H1 (cell line): ENCODE results near the gene TGM2. TPM values are rescaled to one million over a fixed set of nuclear protein-coding genes. Genes with fewer than 3 reads are reported as not detected.

Source experiments
- CTCF ChIA-PET: fragments of 300-600 bp; sonication (Branson Sonifier 250); formaldehyde crosslinking; loops from one replicate; lab custom pipeline; 2021; ENCODE audit not compliant: partially characterized antibody; lab: Charles Lee
- POLR2A ChIA-PET: fragments of 300-600 bp; sonication (Branson Sonifier 250); formaldehyde crosslinking; loops from one replicate; lab custom pipeline; 2021; ENCODE audit warnings: inconsistent platforms; ENCODE audit not compliant: partially characterized antibody; lab: Charles Lee
- DNase-seq, 2 experiments: peaks; one replicate each; pipeline versions ENCODE4 v3.0.0 to v3.0.0-alpha.2; 2010 to 2022; ENCODE audit warnings: low spot score in 2 of 2, low read depth in 1 of 2, mixed read lengths in 1 of 2
- FAIRE-seq: peaks from 2 replicates; lab custom pipeline; 2011; peaks lifted over from hg19 to GRCh38; lab: Jason Lieb, UNC
- H2AFZ ChIP-seq: 2 replicates; pipeline ENCODE4 v1.8.1; 2012; ENCODE audit warnings: low read length, inconsistent platforms
- H2AK5ac ChIP-seq: 2 replicates; pipeline ENCODE4 v1.6.1; 2013; ENCODE audit warnings: low read depth, low read length
- H2BK120ac ChIP-seq: replicated peaks from 2 replicates; pipeline ENCODE3; 2013; ENCODE audit warnings: low read depth, low read length, inconsistent platforms
- H2BK12ac ChIP-seq: 2 replicates; pipeline ENCODE4 v1.6.1; 2013; ENCODE audit warnings: low read depth, low read length
- H2BK15ac ChIP-seq: 2 replicates; pipeline ENCODE4 v1.6.1; 2013; ENCODE audit warnings: low read length
- H2BK20ac ChIP-seq: 2 replicates; pipeline ENCODE4 v1.6.1; 2013; ENCODE audit warnings: low read length
- H2BK5ac ChIP-seq: 2 replicates; pipeline ENCODE4 v1.6.1; 2013; ENCODE audit warnings: low read depth, low read length
- H3K14ac ChIP-seq: 2 replicates; pipeline ENCODE4 v1.6.1; 2013; ENCODE audit warnings: inconsistent platforms; ENCODE audit not compliant: insufficient read length
- H3K18ac ChIP-seq: 2 replicates; pipeline ENCODE4 v1.6.1; 2013; ENCODE audit warnings: low read length; ENCODE audit errors: extremely low read depth
- H3K23ac ChIP-seq: 2 replicates; pipeline ENCODE4 v1.6.1; 2013; ENCODE audit warnings: inconsistent platforms; ENCODE audit not compliant: insufficient read length
- H3K23me2 ChIP-seq: 2 replicates; pipeline ENCODE4 v1.6.1; 2013; ENCODE audit warnings: low read depth, low read length
- H3K27ac ChIP-seq: 2 replicates; pipeline ENCODE4 v1.6.1; 2011; ENCODE audit warnings: low read depth, low read length, inconsistent platforms
- H3K27me3 ChIP-seq, 4 experiments: replicated peaks in 1 of 4; 1 replicate in 1 of 4; 2 replicates in 3 of 4; pipeline versions ENCODE4 v1.6.1 to v1.8.1; 2011 to 2013; ENCODE audit warnings: low read length in 3 of 4, mild to moderate bottlenecking in 3 of 4, inconsistent platforms in 2 of 4, mixed read lengths in 2 of 4, moderate library complexity in 1 of 4; ENCODE audit not compliant: control insufficient read depth in 3 of 4, insufficient read depth in 3 of 4; ENCODE audit errors: extremely low read depth in 1 of 4
- H3K36me3 ChIP-seq, 4 experiments: 2 replicates each; pipeline versions ENCODE4 v1.6.1 to v1.8.1; 2011 to 2013; ENCODE audit warnings: mild to moderate bottlenecking in 4 of 4, low read length in 3 of 4, moderate library complexity in 2 of 4, control low read depth in 1 of 4, inconsistent platforms in 1 of 4; ENCODE audit not compliant: insufficient read depth in 4 of 4, control insufficient read depth in 2 of 4
- H3K4ac ChIP-seq: replicated peaks from 2 replicates; pipeline ENCODE3; 2013; ENCODE audit warnings: low read length, low read depth, mixed read lengths, inconsistent platforms; ENCODE audit not compliant: insufficient read length
- H3K4me1 ChIP-seq, 4 experiments: replicated peaks in 1 of 4; 1 replicate in 1 of 4; 2 replicates in 3 of 4; pipeline versions ENCODE4 v1.6.1 to v1.8.1; 2011 to 2013; ENCODE audit warnings: low read length in 3 of 4, inconsistent platforms in 2 of 4, mixed read lengths in 1 of 4; ENCODE audit not compliant: insufficient read depth in 4 of 4, control insufficient read depth in 3 of 4
- H3K4me2 ChIP-seq, 2 experiments: 2 replicates each; pipeline versions ENCODE4 v1.6.1 to v1.8.1; 2011 to 2013; ENCODE audit warnings: low read depth in 2 of 2, low read length in 2 of 2, control low read depth in 1 of 2, inconsistent platforms in 1 of 2, mild to moderate bottlenecking in 1 of 2; ENCODE audit not compliant: insufficient read depth in 1 of 2
- H3K4me3 ChIP-seq, 4 experiments: fragments of 200-600, 300-600 bp in 1 of 4; sonication (generic), shearing (Covaris generic), sonication (Bioruptor Twin) in 1 of 4; 2 replicates each; pipeline versions ENCODE4 v1.5.1 to v1.8.1; 2011 to 2016; ENCODE audit warnings: low read length in 4 of 4, low read depth in 3 of 4, control low read depth in 2 of 4, inconsistent platforms in 2 of 4, mild to moderate bottlenecking in 2 of 4, mixed read lengths in 1 of 4, moderate library complexity in 1 of 4; ENCODE audit not compliant: insufficient read depth in 2 of 4; ENCODE audit errors: extremely low read depth in 1 of 4
- H3K56ac ChIP-seq: replicated peaks from 2 replicates; pipeline ENCODE3; 2013; ENCODE audit warnings: low read depth, mild to moderate bottlenecking, mixed read lengths, low read length, inconsistent platforms; ENCODE audit not compliant: insufficient read length
- H3K79me1 ChIP-seq: 2 replicates; pipeline ENCODE4 v1.6.1; 2013; ENCODE audit warnings: low read depth, low read length, control low read depth
- H3K79me2 ChIP-seq, 2 experiments: 2 replicates each; pipeline versions ENCODE4 v1.6.1 to v1.8.1; 2012 to 2013; ENCODE audit warnings: low read length in 2 of 2, mild to moderate bottlenecking in 2 of 2, inconsistent platforms in 1 of 2; ENCODE audit not compliant: insufficient read depth in 2 of 2, control insufficient read depth in 1 of 2
- H3K9ac ChIP-seq, 4 experiments: replicated peaks in 1 of 4; 1 replicate in 1 of 4; 2 replicates in 3 of 4; pipeline versions ENCODE4 v1.6.1 to v1.8.1; 2011 to 2013; ENCODE audit warnings: low read depth in 3 of 4, low read length in 3 of 4, control low read depth in 2 of 4, mild to moderate bottlenecking in 2 of 4, moderate library complexity in 2 of 4, inconsistent platforms in 1 of 4; ENCODE audit errors: extremely low read depth in 1 of 4
- H3K9me3 ChIP-seq, 2 experiments: 2 replicates each; pipeline versions ENCODE4 v1.6.1 to v1.8.1; 2012 to 2013; ENCODE audit warnings: mild to moderate bottlenecking in 2 of 2, moderate library complexity in 2 of 2, control low read depth in 1 of 2, inconsistent platforms in 1 of 2, low read depth in 1 of 2, low read length in 1 of 2, mixed read lengths in 1 of 2; ENCODE audit not compliant: insufficient read depth in 2 of 2
- H4K20me1 ChIP-seq, 2 experiments: replicated peaks in 1 of 2; 2 replicates each; pipeline versions ENCODE3 to v1.8.1; 2011 to 2013; ENCODE audit warnings: inconsistent platforms in 2 of 2, low read length in 2 of 2, mild to moderate bottlenecking in 1 of 2; ENCODE audit not compliant: insufficient read depth in 2 of 2, control insufficient read depth in 1 of 2
- H4K5ac ChIP-seq: 2 replicates; pipeline ENCODE4 v1.6.1; 2013; ENCODE audit warnings: low read length, low read depth, mixed read lengths, inconsistent platforms; ENCODE audit not compliant: insufficient read length
- H4K8ac ChIP-seq: 2 replicates; pipeline ENCODE4 v1.8.0; 2013; ENCODE audit warnings: mild to moderate bottlenecking, moderate library complexity, low read length, inconsistent platforms; ENCODE audit not compliant: insufficient read depth; ENCODE audit errors: extremely low read depth
- H4K91ac ChIP-seq: replicated peaks from 2 replicates; pipeline ENCODE3; 2013; ENCODE audit warnings: low read length, mixed read lengths, inconsistent platforms; ENCODE audit not compliant: insufficient read length
- CBX5 ChIP-seq: fragments of 300-800, 300-1000 bp; sonication (generic); IDR thresholded peaks from 2 replicates; pipeline ENCODE4 v1.7.1; 2016; ENCODE audit warnings: antibody characterized with exemption, low read length, low read depth
- KDM4A ChIP-seq: IDR thresholded peaks from one replicate; pipeline ENCODE4 v1.7.1; 2012; ENCODE audit warnings: low read depth, mild to moderate bottlenecking, moderate library complexity, low read length, inconsistent platforms; ENCODE audit not compliant: severe bottlenecking
- NRF1 ChIP-seq: IDR thresholded peaks from 2 replicates; pipeline ENCODE4 v1.6.1; 2011; ENCODE audit warnings: mild to moderate bottlenecking, low read depth, low read length, improper control_type of control experiment
- RAD21 ChIP-seq, 2 experiments: IDR thresholded peaks in 1 of 2; conservative IDR thresholded peaks in 1 of 2; 2 replicates each; pipeline ENCODE4 v1.6.1; 2011; ENCODE audit warnings: low read depth in 2 of 2, low read length in 2 of 2, improper control_type of control experiment in 1 of 2, inconsistent platforms in 1 of 2, mild to moderate bottlenecking in 1 of 2, moderate library complexity in 1 of 2
- WGBS, 2 experiments: shearing (Covaris generic) in 1 of 2; methylation state at CpG; one replicate each; pipeline versions ENCODE4 v1.1.6 to v1.1.7; 2013 to 2015; ENCODE audit warnings: low lambda C conversion rate in 2 of 2, mixed read lengths in 2 of 2, inconsistent platforms in 1 of 2, low coverage in 1 of 2, missing lambda C conversion rate in 1 of 2; ENCODE audit not compliant: insufficient replicate concordance in 2 of 2, insufficient coverage in 1 of 2, insufficient read length in 1 of 2; ENCODE audit errors: extremely low coverage in 1 of 2, missing lambda C conversion rate in 1 of 2; 5-methylcytosine and 5-hydroxymethylcytosine counted together
- polyA plus RNA-seq, 7 experiments: library from polyadenylated mRNA; depleted of rRNA in 3 of 7; stranded (reverse) in 5 of 7; unstranded in 2 of 7; fragments of >200 nt in 5 of 7; fragments of 200-250 nt in 2 of 7; gene quantifications; 1 replicate in 5 of 7; 2 replicates in 1 of 7; 4 replicates in 1 of 7; pipeline versions ENCODE4 v1.2.1 to v1.2.3, GENCODE V29; 2011 to 2013; ENCODE audit warnings: missing spikeins in 2 of 7, mixed read lengths in 2 of 7
- total RNA-seq: library from RNA; stranded (reverse); fragmentation: NEBNext Ultra II Directional; extraction: Animal tissue kit (Norgen Biotek cat#: 25700); gene quantifications from 2 replicates; pipeline ENCODE4 v1.2.1, GENCODE V29; 2021

Gene TGM2
- total and polyA plus RNA-seq, 2 of the 8 experiments (the other 6 are each of a cell fraction or from before 2014, with no cell fraction given) = 0.86 to 1.0 TPM

GRCh38 chr20:38144598-38144973 lies 20.5 kb downstream of the TGM2 start:
- CTCF ChIA-PET = interaction anchor here (0.8 to 4.5 kb wide), 8 partner anchors 19 to 87 kb away, joined by 3 to 21 read pairs (median 3); no protein-coding TSS in a partner anchor
- H3K9ac ChIP-seq = no peak overlapping the region
- TF ChIP-seq KDM4A = no peak
- no peak for TF ChIP-seq CBX5
- no peak for TF ChIP-seq NRF1
- no peak for TF ChIP-seq RAD21 (IDR thresholded peaks at IDR 0.05 in 1 of 2, conservative IDR thresholded peaks at IDR 0.05 in 1 of 2; ENCODE audit: low read depth in 2 of 2, low read length in 2 of 2)

More at GRCh38 chr20:38144598-38144973, 20.5 kb downstream of the TGM2 start:
- FAIRE-seq (no peak), DNase-seq (no peak)
- H4K91ac ChIP-seq = no peak overlapping the region
- no peak overlapping the region for H2BK20ac ChIP-seq
- no peak overlapping the region for H3K27ac ChIP-seq
- no peaks in the 10 kb centered on the region for H3K23me2 ChIP-seq
- no peaks in the 10 kb centered on the region for H3K36me3 ChIP-seq
- no peak overlapping the region for H4K8ac ChIP-seq
- 85% methylated on average over 5 of the region's 5 CpGs; no CpG with 5 or more reads in 1 of the 2 experiments for WGBS, 2 experiments
- H3K56ac ChIP-seq = no peak overlapping the region
- H4K20me1 ChIP-seq = no peaks in the 10 kb centered on the region
- no peak overlapping the region for H3K4me2 ChIP-seq
- no peak overlapping the region for H2BK120ac ChIP-seq
- no peak overlapping the region for H2BK5ac ChIP-seq
- H3K18ac ChIP-seq = no peak overlapping the region
- no peak overlapping the region for H3K14ac ChIP-seq
- no peak overlapping the region for H3K4me3 ChIP-seq
- H3K9me3 ChIP-seq = no peaks in the 10 kb centered on the region
- no peak overlapping the region for H2BK15ac ChIP-seq
- no peak overlapping the region for H3K23ac ChIP-seq
- H2AK5ac ChIP-seq = no peak overlapping the region
- H3K4me1 ChIP-seq = peaks cover 0 to 8% (median 3%) of the 10 kb centered on the region in 4 experiments; a peak in 4 of 7 replicates
- H2AFZ ChIP-seq = no peak overlapping the region
- no peaks in the 10 kb centered on the region for H3K79me2 ChIP-seq
- POLR2A ChIA-PET = no interaction called here
- H3K4ac ChIP-seq = no peak overlapping the region
- no peak overlapping the region for H4K5ac ChIP-seq
- no peaks in the 10 kb centered on the region for H3K27me3 ChIP-seq
- no peak overlapping the region for H2BK12ac ChIP-seq
- H3K79me1 ChIP-seq = no peaks in the 10 kb centered on the region
